B cell (primary cell): Measurements from ENCODE around the gene MALL.

Experiments
- CTCF ChIP-seq: fragments of 200-600 bp; IDR thresholded peaks from one replicate; pipeline ENCODE4 v1.8.0; 2022; ENCODE audit warnings: antibody characterized with exemption, mild to moderate bottlenecking
- EZH2 ChIP-seq: IDR thresholded peaks from 2 replicates; pipeline ENCODE4 v1.6.1; 2012; ENCODE audit warnings: borderline replicate concordance, low read depth, mild to moderate bottlenecking, moderate library complexity, low read length; ENCODE audit not compliant: insufficient read depth, poor library complexity, severe bottlenecking

DNA sequence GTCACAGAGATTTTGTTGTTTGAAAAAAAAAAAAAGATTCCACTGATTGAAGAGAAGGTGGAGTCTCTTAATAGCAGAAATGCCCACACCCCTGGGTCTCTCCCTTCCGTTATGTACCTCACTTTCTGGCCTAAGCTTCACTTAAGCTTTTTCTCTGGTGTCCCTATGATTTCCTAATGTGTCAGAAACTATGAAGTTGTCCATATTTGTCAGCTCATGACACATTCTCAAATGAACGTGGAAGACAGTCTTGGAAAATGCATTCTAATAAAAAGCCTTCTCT is 5.4 kb upstream of the MALL start:
- TF ChIP-seq CTCF (no peak), EZH2 (no peak)
